ENCODE measurements around the gene CHST8.
"Not testable (repeated sequence)": the region's sequence is repeated elsewhere in the genome, so short reads cannot be mapped to it uniquely, and the experiment has no call there.

The CHST8 gene

GRCh38 chr19:33621811-33622504 is at the start of gene CHST8:
CHST8 (plus strand) TSS chr19:33621953; CDS start chr19:33689262, 67,309 bp downstream.
- peak; percentile 17 for DNase-seq (ENCODE audit: low spot score)

- DNase-seq (ENCODE audit: low spot score): no peak
These were observed 48.8 kb upstream of the CHST8 start for GRCh38 chr19:33572929-33573328.

- DNase-seq (ENCODE audit: low spot score): no peak
These were observed 46.9 kb upstream of the CHST8 start for GRCh38 chr19:33574824-33575223.

- no peak for DNase-seq (ENCODE audit: low spot score)
These were observed 43.1 kb upstream of the CHST8 start for GRCh38 chr19:33578697-33579096.

GRCh38 chr19:33580026-33580644 is 41.6 kb upstream of the CHST8 start:
- no peak for DNase-seq (ENCODE audit: low spot score)

- DNase-seq (ENCODE audit: low spot score): no peak
These were observed 41.1 kb upstream of the CHST8 start for GRCh38 chr19:33580645-33581037.

GRCh38 chr19:33582914-33583313 is 38.8 kb upstream of the CHST8 start:
- no peak for DNase-seq (ENCODE audit: low spot score)

GRCh38 chr19:33587150-33587549 is 34.6 kb upstream of the CHST8 start:
- no peak for DNase-seq (ENCODE audit: low spot score)

GRCh38 chr19:33590224-33590623 is 31.5 kb upstream of the CHST8 start:
- DNase-seq (ENCODE audit: low spot score): no peak

- no peak for DNase-seq (ENCODE audit: low spot score)
These were observed 26.0 kb upstream of the CHST8 start for GRCh38 chr19:33595783-33596182.

- no peak for DNase-seq (ENCODE audit: low spot score)
These were observed 20.2 kb upstream of the CHST8 start for GRCh38 chr19:33601583-33601982.

GRCh38 chr19:33602576-33603204 is 19.1 kb upstream of the CHST8 start:
- no peak for DNase-seq (ENCODE audit: low spot score)

GRCh38 chr19:33603377-33603776 is 18.4 kb upstream of the CHST8 start:
- no peak for DNase-seq (ENCODE audit: low spot score)

- no peak for DNase-seq (ENCODE audit: low spot score)
These were observed 17.1 kb upstream of the CHST8 start for GRCh38 chr19:33604651-33605050.

GRCh38 chr19:33605803-33606295 is 15.9 kb upstream of the CHST8 start:
- not testable (repeated sequence) for DNase-seq (ENCODE audit: low spot score)

- DNase-seq (ENCODE audit: low spot score): no peak
These were observed 15.2 kb upstream of the CHST8 start for GRCh38 chr19:33606556-33606955.

- DNase-seq (ENCODE audit: low spot score): no peak
These were observed 12.4 kb upstream of the CHST8 start for GRCh38 chr19:33609353-33609752.

- DNase-seq (ENCODE audit: low spot score): no peak
These were observed 11.2 kb upstream of the CHST8 start for GRCh38 chr19:33610588-33610987.

- no peak for DNase-seq (ENCODE audit: low spot score)
These were observed 8.7 kb upstream of the CHST8 start for GRCh38 chr19:33612928-33613619.

- DNase-seq (ENCODE audit: low spot score): no peak
These were observed 8.1 kb upstream of the CHST8 start for GRCh38 chr19:33613620-33614000.

- DNase-seq (ENCODE audit: low spot score): no peak
These were observed 5.4 kb upstream of the CHST8 start for GRCh38 chr19:33616346-33616745.

GRCh38 chr19:33616857-33617256 is 4.9 kb upstream of the CHST8 start:
- no peak for DNase-seq (ENCODE audit: low spot score)

GRCh38 chr19:33618363-33618762 is 3.4 kb upstream of the CHST8 start:
- not testable (repeated sequence) for DNase-seq (ENCODE audit: low spot score)

Measured in SW480 (cell line).